GM20000 (cell line): ENCODE results near the gene ZW10.
A peak's percentile ranks its signal among the peaks of the same experiment; 100 is the strongest.

Experiments used
- DNase-seq: peaks from one replicate; pipeline ENCODE4 v3.0.0; 2012; ENCODE audit warnings: low spot score
- TF ChIP-seq, protein P1 (sequence below): IDR thresholded peaks from 2 replicates; pipeline ENCODE4 v1.5.1; 2012; ENCODE audit warnings: mild to moderate bottlenecking, control low read depth; ENCODE audit errors: extremely low read depth, missing control alignments

Gene ZW10

DNA sequence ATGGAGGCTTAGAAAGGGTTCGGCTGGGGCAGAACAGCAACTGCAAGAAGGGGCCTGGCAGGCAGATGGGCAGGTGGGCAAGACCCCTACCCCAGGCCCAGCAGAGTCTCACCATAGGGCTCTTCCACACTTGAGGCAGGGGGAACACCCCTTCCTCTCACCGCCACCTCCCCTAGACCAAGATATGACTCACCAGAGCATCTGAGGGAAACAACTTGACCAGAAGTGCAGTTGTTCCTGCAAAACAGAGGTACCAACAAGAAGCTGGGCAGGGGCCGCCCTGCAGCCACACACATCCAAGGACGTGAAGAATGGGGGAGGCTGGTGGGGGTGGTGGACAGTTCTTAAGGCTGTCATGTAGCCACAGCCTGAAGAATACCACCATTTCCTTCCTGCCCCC is 78.3 kb downstream of the ZW10 start:
- no peak for DNase-seq
- TF ChIP-seq, protein P1, sequence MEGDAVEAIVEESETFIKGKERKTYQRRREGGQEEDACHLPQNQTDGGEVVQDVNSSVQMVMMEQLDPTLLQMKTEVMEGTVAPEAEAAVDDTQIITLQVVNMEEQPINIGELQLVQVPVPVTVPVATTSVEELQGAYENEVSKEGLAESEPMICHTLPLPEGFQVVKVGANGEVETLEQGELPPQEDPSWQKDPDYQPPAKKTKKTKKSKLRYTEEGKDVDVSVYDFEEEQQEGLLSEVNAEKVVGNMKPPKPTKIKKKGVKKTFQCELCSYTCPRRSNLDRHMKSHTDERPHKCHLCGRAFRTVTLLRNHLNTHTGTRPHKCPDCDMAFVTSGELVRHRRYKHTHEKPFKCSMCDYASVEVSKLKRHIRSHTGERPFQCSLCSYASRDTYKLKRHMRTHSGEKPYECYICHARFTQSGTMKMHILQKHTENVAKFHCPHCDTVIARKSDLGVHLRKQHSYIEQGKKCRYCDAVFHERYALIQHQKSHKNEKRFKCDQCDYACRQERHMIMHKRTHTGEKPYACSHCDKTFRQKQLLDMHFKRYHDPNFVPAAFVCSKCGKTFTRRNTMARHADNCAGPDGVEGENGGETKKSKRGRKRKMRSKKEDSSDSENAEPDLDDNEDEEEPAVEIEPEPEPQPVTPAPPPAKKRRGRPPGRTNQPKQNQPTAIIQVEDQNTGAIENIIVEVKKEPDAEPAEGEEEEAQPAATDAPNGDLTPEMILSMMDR: no peak

DNA sequence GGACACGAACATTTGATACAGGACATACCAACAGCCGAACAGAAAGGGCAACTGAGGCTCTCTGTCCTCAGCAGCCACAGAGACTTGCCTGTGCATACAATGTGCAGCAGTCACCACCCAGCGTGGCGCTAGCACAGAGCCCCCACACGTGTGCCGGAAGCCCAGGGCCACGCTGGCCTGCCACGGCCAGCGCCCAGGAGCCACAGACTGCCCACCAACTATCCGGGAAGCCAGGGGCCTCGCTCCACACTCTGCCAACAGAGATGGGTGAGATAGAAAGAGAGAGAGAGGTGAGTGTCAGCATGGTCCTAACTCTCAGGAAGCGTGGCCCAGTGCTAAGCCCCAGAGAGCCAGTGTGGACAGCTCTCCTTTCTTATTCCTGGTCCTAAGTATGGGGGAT is 79.1 kb downstream of the ZW10 start:
- no peak for DNase-seq
- TF ChIP-seq, protein P1: no peak

DNA sequence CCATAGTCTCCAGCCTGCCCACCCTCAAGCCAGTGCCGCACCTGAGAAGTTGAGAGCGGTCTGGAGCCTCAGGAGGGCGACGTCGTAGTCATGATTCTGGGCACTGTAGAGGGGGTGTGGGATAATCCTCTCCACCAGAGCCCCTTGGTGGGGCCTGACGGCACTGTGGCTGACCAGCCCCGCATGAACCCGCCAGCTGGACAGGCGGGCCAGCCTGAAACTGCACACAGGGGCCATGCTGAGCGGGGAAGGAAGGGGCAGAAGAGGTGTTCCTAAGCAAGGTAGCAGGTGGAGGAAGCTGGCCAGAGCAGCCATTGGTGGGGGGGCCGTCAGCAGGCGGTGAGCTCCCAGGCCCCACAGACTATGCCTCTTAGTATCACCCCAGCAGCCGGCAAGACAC is 80.5 kb downstream of the ZW10 start:
- no peak for DNase-seq
- TF ChIP-seq, protein P1: no peak

DNA sequence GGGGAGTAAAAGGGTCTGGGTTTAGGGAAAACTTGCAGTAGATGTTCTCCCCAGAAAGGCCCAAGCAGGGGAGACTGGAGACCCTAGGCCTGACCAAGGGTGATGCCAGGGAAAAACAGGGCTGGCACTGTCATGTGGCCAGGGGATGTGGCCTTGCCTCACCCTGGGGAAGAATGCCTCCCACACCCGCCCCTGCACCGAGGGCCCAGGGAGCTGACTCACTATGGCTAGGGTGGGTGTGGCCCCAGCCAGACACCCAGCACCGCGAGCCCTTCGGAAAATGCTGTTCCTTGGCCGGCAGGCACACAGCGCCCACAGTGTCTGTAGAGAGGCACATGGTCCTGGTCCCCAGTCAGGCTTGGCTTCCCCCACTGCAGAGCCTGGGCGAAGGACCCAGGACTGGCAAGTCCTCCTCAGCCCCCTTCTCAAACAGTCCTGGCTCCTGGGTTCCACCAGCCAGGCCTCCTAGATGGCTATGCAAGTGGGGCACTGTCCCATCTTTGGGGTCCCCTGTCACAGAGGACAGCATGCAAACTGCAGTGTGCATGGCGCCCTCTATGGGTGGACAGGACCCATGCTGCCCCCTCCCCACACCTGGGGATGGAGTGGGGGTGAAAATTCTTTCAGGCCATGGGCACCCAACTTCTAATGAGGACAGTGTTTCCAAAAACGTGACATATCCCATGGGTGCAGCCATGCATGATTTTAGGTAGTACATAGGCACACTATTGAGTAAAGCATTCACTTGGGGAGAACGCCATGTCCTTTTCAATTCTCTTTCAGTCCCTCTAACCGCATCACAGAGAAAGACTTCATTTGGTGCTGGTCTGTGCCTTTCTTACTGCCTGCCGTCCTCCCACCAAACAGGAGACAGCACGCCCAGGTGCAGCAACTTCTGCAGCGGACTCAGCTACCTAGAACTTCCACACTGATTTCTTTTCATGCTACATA is 82.6 kb downstream of the ZW10 start:
- TF ChIP-seq, protein P1: peak; percentile 44
- DNase-seq: peak; percentile 46

DNA sequence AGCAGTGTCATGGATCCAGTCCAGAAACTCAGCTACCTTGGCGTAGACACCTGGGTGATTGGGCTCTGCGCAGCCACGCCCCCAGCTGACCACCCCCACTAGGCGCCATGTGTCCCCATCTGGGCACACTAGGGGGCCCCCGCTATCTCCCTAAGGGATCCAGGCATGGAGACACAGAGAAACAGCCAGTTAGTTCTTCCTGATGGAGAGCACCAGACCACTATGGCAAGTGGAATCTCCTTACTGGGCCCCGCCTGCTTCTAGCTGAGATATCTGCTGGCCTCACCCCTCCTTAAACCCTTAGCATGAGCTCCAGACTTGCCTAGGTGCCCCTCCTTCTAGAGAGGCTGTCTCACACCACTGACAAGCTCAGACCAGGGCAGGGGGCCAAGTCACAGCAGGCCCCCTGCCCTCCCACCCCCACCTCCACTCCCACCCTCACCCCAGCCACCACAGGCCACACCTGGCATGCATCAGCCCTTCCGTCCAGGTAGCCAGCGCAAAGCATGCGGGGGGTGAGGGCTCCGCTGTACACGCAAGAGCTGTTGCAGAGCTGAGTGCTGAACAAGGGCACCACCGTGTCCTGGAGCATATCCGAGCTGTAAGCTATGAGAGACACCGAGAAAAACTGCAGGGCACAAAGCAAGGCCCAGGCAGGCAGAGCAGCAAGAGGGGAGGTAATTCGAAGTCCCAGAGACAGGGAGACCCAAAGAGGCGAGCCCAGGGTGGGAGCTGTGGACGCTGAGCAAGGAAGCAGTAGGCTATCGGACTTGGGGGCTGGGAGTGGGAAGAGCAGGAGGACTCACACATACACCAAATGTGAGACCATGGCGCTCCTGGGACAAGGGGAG is 83.5 kb downstream of the ZW10 start:
- TF ChIP-seq, protein P1: no peak
- no peak for DNase-seq

DNA sequence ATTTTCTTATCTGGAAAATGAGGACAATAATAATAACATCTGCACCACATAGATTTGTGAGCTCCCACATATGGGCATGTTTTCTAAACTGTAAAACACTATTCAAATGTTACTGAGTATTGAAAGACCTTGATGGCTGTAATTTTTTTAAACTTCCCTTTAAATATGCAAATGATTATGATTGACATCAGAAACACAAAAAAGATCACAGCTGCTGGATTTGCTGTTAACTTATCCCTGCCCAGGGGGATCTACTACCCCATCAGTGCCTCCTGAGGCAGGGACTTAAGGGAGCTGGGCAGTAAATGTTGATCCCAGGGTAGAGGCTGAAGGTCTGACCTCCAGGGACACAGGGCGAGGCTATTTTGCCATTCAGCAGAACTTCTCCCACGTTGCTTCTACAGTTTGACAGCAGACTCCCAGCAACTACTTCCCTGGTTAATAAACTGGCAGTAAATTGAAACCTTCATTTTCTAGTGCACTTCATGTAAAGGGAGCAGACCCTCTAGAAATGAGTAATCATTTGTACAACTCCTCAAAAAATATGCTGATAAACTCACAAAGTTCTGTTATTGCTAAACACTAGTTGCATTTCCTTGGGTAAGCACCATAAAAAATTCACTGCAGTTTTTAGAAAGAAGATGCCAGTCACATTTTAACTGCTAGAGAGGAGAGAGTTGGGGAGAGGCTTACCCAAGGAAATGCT is 87.7 kb downstream of the ZW10 start:
- DNase-seq: no peak
- TF ChIP-seq, protein P1: no peak
